Endothelial cell (in vitro differentiated cells): ENCODE results near the gene WWC1. TPM values are rescaled to one million over a fixed set of nuclear protein-coding genes. Genes with fewer than 3 reads are reported as not detected.

Experiments
- DNase-seq: peaks from one replicate; pipeline ENCODE4 v3.0.0; 2021; ENCODE audit warnings: low spot score
- H3K27ac Mint-ChIP-seq: one replicate; pipeline ENCODE4 v1.8.0; 2021; ENCODE audit warnings: mixed read lengths, inconsistent platforms; ENCODE audit not compliant: unreplicated experiment
- H3K27me3 Mint-ChIP-seq: one replicate; pipeline ENCODE4 v1.8.0; 2021; ENCODE audit warnings: mild to moderate bottlenecking, moderate library complexity, mixed read lengths, inconsistent platforms; ENCODE audit not compliant: unreplicated experiment
- H3K36me3 Mint-ChIP-seq: one replicate; pipeline ENCODE4 v1.8.0; 2021; ENCODE audit warnings: mild to moderate bottlenecking, low read depth, mixed read lengths, inconsistent platforms; ENCODE audit not compliant: unreplicated experiment
- H3K4me1 Mint-ChIP-seq: one replicate; pipeline ENCODE4 v1.8.0; 2021; ENCODE audit warnings: mild to moderate bottlenecking, mixed read lengths, inconsistent platforms; ENCODE audit not compliant: unreplicated experiment
- H3K4me3 Mint-ChIP-seq: one replicate; pipeline ENCODE4 v1.8.0; 2021; ENCODE audit warnings: mild to moderate bottlenecking, mixed read lengths, inconsistent platforms; ENCODE audit not compliant: unreplicated experiment
- H3K9me3 Mint-ChIP-seq: one replicate; pipeline ENCODE4 v1.8.0; 2021; ENCODE audit warnings: mixed read lengths, inconsistent platforms; ENCODE audit not compliant: unreplicated experiment
- CTCF ChIP-seq: fragments of 200-600 bp; sonication (generic); IDR thresholded peaks from one replicate; pipeline ENCODE4 v1.5.0; 2021; ENCODE audit warnings: antibody characterized with exemption; ENCODE audit not compliant: unreplicated experiment
- total RNA-seq: library from RNA; stranded (reverse); fragmentation: NEBNext Ultra II Directional; extraction: Animal tissue kit (Norgen Biotek cat#: 25700); gene quantifications from one replicate; pipeline ENCODE4 v1.2.1, GENCODE V29; 2021; ENCODE audit not compliant: unreplicated experiment

Gene WWC1
- total RNA-seq, 1 donor from 2014 or later: 1.1 TPM

GRCh38 chr5:168364151-168364661, 72.8 kb downstream of the WWC1 start:
- peaks cover 6% of the 10 kb centered on the region for H3K27me3 Mint-ChIP-seq
- no peaks in the 10 kb centered on the region for H3K36me3 Mint-ChIP-seq
- H3K27ac Mint-ChIP-seq: no peak overlapping the region
- H3K9me3 Mint-ChIP-seq: no peaks in the 10 kb centered on the region
- peaks cover 23% of the 10 kb centered on the region for H3K4me1 Mint-ChIP-seq
- no peak overlapping the region for H3K4me3 Mint-ChIP-seq
- no peak for DNase-seq
- no peak for TF ChIP-seq CTCF

GRCh38 chr5:168364750-168365550, 73.5 kb downstream of the WWC1 start:
- no peak for TF ChIP-seq CTCF
- DNase-seq: peak; percentile 21
- peaks cover 23% of the 10 kb centered on the region for H3K4me1 Mint-ChIP-seq
- H3K27me3 Mint-ChIP-seq: peaks cover 6% of the 10 kb centered on the region
- no peaks in the 10 kb centered on the region for H3K9me3 Mint-ChIP-seq
- H3K27ac Mint-ChIP-seq: no peak overlapping the region
- no peak overlapping the region for H3K4me3 Mint-ChIP-seq
- no peaks in the 10 kb centered on the region for H3K36me3 Mint-ChIP-seq

DNA sequence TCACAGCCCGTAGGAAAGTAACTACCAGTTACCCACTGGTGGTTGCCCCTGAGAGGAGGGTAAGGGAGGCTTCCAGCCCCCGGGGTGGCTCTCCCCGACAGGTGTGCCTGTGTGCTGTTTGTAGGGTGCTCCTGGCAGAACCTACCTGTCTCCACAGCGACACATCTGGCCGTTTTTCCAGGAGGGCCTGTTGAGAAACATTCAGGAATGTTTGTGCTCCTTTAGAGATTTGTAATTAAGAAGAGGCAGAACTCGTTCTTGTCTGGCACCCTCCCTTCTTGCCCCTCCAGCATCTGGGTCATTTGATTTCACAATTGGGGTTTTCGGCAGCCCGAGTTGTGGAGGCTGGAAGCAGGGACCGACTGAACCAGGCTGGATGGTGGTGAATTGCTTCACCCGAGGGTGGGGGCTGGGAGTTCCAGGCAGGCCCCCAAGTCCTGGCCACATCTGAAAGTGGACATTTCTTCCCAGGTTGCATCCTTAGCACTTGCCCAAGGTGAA, 74.2 kb downstream of the WWC1 start:
- peaks cover 8% of the 10 kb centered on the region for H3K27me3 Mint-ChIP-seq
- peak; percentile 6 for DNase-seq
- H3K4me1 Mint-ChIP-seq: peaks cover 23% of the 10 kb centered on the region
- no peak for TF ChIP-seq CTCF
- no peaks in the 10 kb centered on the region for H3K36me3 Mint-ChIP-seq
- H3K4me3 Mint-ChIP-seq: no peak overlapping the region
- H3K9me3 Mint-ChIP-seq: no peaks in the 10 kb centered on the region
- no peak overlapping the region for H3K27ac Mint-ChIP-seq

GRCh38 chr5:168366116-168366515, 74.7 kb downstream of the WWC1 start:
- H3K4me1 Mint-ChIP-seq: peaks cover 23% of the 10 kb centered on the region
- peak; percentile 9 for DNase-seq
- peak overlapping the region; percentile 71 for H3K27ac Mint-ChIP-seq
- no peak for TF ChIP-seq CTCF
- no peaks in the 10 kb centered on the region for H3K9me3 Mint-ChIP-seq
- H3K36me3 Mint-ChIP-seq: no peaks in the 10 kb centered on the region
- peaks cover 6% of the 10 kb centered on the region for H3K27me3 Mint-ChIP-seq
- H3K4me3 Mint-ChIP-seq: no peak overlapping the region

DNA sequence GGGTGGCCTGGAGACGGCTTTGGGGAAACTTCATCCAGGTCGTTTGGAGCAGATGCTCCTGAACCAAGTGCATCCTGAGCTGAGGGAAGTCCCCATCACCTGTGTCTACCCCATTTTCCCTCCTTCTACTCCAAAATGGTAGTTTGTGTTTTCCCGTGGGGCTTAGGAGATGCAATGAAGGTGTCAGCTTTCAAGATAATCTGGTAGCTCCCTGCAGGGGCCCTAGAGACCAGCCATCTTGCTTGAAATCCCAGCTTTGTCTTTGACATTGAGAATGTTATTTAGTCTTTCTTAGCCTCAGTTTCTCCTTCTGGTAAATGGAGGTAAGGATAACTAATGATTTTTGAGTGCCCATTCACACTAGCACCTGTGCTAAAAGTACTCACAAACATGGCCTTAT, 77.4 kb downstream of the WWC1 start:
- no peaks in the 10 kb centered on the region for H3K9me3 Mint-ChIP-seq
- H3K4me3 Mint-ChIP-seq: no peak overlapping the region
- no peak for DNase-seq
- peaks cover 23% of the 10 kb centered on the region for H3K4me1 Mint-ChIP-seq
- no peak for TF ChIP-seq CTCF
- H3K27me3 Mint-ChIP-seq: peaks cover 6% of the 10 kb centered on the region
- no peak overlapping the region for H3K27ac Mint-ChIP-seq
- no peaks in the 10 kb centered on the region for H3K36me3 Mint-ChIP-seq
